ENCODE results near the gene TXNDC16.

- TF ChIP-seq CTCF (IDR thresholded peaks at IDR 0.05) = no peak
- no peak for TF ChIP-seq EP300 (IDR thresholded peaks at IDR 0.05)
Observed at GRCh38 chr14:52522033-52522432, 30.3 kb downstream of the TXNDC16 start.

Measured in upper lobe of left lung (tissue), 4 donors.